Suprapubic skin (tissue), 4 donors: ENCODE measurements around the gene CEP170B. TPM values are rescaled to one million over a fixed set of nuclear protein-coding genes. Genes with fewer than 3 reads are reported as not detected.

ENCODE experiments used
- DNase-seq, 2 donors: peaks; one replicate each; pipeline ENCODE4 v3.0.0-alpha.2; 2019; ENCODE audit warnings: low spot score in 2 of 2
- H3K27ac ChIP-seq: fragments of 200-600 bp; sonication (generic); one replicate; pipeline ENCODE4 v1.5.1; 2019
- H3K27me3 ChIP-seq: fragments of 200-600 bp; sonication (generic); one replicate; pipeline ENCODE4 v1.5.1; 2019
- H3K36me3 ChIP-seq: fragments of 200-600 bp; sonication (generic); one replicate; pipeline ENCODE4 v1.5.1; 2019
- H3K4me1 ChIP-seq: fragments of 200-600 bp; sonication (generic); one replicate; pipeline ENCODE4 v1.5.1; 2019
- H3K4me3 ChIP-seq: fragments of 200-600 bp; sonication (generic); one replicate; pipeline ENCODE4 v1.5.1; 2019; ENCODE audit warnings: mild to moderate bottlenecking
- H3K9me3 ChIP-seq: fragments of 200-600 bp; sonication (generic); one replicate; pipeline ENCODE4 v1.5.1; 2019
- EP300 ChIP-seq: sonication (generic); formaldehyde crosslinking; IDR thresholded peaks from one replicate; pipeline ENCODE4 v1.6.1; 2017; ENCODE audit warnings: antibody characterized with exemption
- POLR2A ChIP-seq, 2 donors: fragments of 450-650 bp; IDR thresholded peaks; one replicate each; pipeline ENCODE4 v1.6.1; 2017; ENCODE audit warnings: antibody characterized with exemption in 2 of 2, mild to moderate bottlenecking in 2 of 2, moderate library complexity in 2 of 2
- POLR2AphosphoS5 ChIP-seq, 3 donors: sonication (generic); formaldehyde crosslinking; IDR thresholded peaks; one replicate each; pipeline ENCODE4 v1.6.1; 2017; ENCODE audit warnings: antibody characterized with exemption in 3 of 3
- WGBS: methylation state at CpG from one replicate; pipeline ENCODE4 v1.1.5; 2018; 5-methylcytosine and 5-hydroxymethylcytosine counted together
- total RNA-seq, 4 donors: library from RNA; depleted of rRNA; stranded (reverse); fragments of >200 nt; gene quantifications; one replicate each; pipeline ENCODE4 v1.1.0, GENCODE V29; 2016
- TF ChIP-seq, protein P1 (sequence below), 2 donors: fragments of 200-600 bp in 1 of 2; fragments of 450-650 bp in 1 of 2; sonication (generic) in 1 of 2; IDR thresholded peaks; one replicate each; pipeline ENCODE4 v1.5.1; 2016 to 2019; ENCODE audit warnings: antibody characterized with exemption in 2 of 2, mild to moderate bottlenecking in 1 of 2, moderate library complexity in 1 of 2

Gene CEP170B
- total RNA-seq, 4 donors from 2014 or later, result 53.3 to 70.1 (median 60.4) TPM

GRCh38 chr14:104893435-104894207 lies 28.6 kb downstream of the CEP170B start:
- TF ChIP-seq POLR2AphosphoS5 (IDR thresholded peaks at IDR 0.05) (no peak), EP300 (no peak), POLR2A (IDR thresholded peaks at IDR 0.05) (no peak)
- TF ChIP-seq, protein P1, sequence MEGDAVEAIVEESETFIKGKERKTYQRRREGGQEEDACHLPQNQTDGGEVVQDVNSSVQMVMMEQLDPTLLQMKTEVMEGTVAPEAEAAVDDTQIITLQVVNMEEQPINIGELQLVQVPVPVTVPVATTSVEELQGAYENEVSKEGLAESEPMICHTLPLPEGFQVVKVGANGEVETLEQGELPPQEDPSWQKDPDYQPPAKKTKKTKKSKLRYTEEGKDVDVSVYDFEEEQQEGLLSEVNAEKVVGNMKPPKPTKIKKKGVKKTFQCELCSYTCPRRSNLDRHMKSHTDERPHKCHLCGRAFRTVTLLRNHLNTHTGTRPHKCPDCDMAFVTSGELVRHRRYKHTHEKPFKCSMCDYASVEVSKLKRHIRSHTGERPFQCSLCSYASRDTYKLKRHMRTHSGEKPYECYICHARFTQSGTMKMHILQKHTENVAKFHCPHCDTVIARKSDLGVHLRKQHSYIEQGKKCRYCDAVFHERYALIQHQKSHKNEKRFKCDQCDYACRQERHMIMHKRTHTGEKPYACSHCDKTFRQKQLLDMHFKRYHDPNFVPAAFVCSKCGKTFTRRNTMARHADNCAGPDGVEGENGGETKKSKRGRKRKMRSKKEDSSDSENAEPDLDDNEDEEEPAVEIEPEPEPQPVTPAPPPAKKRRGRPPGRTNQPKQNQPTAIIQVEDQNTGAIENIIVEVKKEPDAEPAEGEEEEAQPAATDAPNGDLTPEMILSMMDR (IDR thresholded peaks at IDR 0.05), result no peak
- Histone ChIP-seq H3K27me3 (no peaks in the 10 kb centered on the region), H3K9me3 (no peaks in the 10 kb centered on the region), H3K27ac (no peak overlapping the region), H3K36me3 (peaks cover 23% of the 10 kb centered on the region), H3K4me3 (no peak overlapping the region), H3K4me1 (peaks cover 19% of the 10 kb centered on the region)
- 73% methylated on average over 30 of the region's 39 CpGs for WGBS
- peak; percentile 65 to 76 for DNase-seq

DNA sequence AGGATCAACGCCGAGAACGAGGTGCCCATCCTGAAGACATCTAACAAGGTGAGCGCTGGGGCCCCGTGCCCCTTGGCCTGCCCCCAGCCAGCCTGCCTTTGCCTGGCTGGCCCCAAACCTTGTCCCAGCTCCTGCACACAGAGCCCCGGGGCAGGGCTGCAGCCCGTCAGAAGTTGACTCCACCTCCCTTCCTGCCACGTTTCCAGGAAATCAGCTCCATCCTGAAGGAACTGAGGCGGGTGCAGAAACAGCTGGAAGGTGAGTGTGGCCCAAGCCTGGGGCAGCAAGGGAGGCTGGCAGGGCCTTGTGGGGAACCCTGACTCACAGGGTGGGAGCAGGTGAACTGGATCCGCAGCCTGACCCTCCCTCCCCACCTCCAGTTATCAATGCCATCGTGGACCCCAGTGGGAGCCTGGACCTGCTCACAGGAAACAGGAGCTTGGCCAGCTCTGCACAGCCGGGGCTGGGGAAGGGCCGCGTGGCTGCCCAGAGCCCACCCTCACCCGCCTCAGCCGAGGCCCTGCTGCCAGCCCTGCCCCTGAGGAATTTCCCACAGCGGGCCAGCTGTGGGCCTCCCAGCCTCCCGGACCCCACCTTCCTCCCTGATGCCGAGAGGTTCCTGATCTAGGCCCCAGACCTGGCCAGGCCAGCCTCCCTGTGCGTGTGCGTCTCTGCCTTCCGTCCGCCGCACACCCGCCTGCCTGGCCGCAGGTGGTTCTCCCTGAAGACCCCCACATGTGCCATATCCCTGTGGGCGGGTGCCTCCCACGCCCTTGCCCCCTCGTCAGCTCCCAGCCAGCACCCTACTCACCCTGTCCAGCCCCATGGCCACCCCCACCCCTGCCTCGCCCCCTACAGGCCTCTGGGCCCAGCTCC lies 29.5 kb downstream of the CEP170B start:
- Histone ChIP-seq H3K27me3 (no peaks in the 10 kb centered on the region), H3K36me3 (peaks cover 17% of the 10 kb centered on the region), H3K4me3 (no peak overlapping the region), H3K4me1 (peaks cover 19% of the 10 kb centered on the region), H3K9me3 (no peaks in the 10 kb centered on the region), H3K27ac (no peak overlapping the region)
- WGBS, result 77% methylated on average over 19 of the region's 30 CpGs
- DNase-seq, result peak in 1 of 2 donors; percentile 75
- TF ChIP-seq, protein P1 (IDR thresholded peaks at IDR 0.05), result no peak

DNA sequence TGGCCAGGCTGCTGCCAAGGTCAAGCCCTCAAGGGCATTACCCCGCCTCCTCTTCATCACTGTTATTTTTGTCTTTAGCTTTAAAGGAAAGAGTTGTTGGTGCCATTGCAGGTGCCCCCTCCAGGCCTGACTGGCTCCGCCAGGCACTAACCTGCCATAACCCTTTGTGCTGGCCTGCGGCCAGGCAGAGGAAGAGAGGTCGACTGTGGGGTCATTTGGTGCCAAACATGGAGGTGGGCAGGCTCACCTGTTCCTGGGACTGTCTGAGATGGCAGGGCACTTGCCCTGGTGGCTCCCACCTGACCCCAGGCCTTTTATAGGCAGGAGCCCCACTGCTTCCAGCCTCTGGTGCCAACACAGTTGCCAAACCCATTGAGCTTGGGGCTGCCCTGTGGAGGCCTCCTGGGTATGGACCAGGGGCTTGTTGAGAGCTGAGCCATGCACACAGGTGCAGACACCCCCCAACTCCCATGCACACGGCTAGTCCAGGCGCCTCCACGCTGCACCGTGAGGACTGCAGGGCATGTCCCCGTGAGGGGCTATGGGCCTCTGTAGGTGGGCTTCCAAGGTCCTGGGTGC lies 30.2 kb downstream of the CEP170B start:
- peaks cover 19% of the 10 kb centered on the region for H3K4me1 ChIP-seq
- no peaks in the 10 kb centered on the region for H3K9me3 ChIP-seq
- H3K4me3 ChIP-seq, result no peak overlapping the region
- H3K36me3 ChIP-seq, result peaks cover 17% of the 10 kb centered on the region
- DNase-seq, result no peak
- 55% methylated on average over 4 of the region's 9 CpGs for WGBS
- no peaks in the 10 kb centered on the region for H3K27me3 ChIP-seq
- no peak overlapping the region for H3K27ac ChIP-seq
- TF ChIP-seq POLR2A (IDR thresholded peaks at IDR 0.05) (no peak), POLR2AphosphoS5 (IDR thresholded peaks at IDR 0.05) (no peak), EP300 (no peak)
- TF ChIP-seq, protein P1 (IDR thresholded peaks at IDR 0.05), result no peak

- TF ChIP-seq POLR2AphosphoS5 (IDR thresholded peaks at IDR 0.05) (no peak), EP300 (no peak), POLR2A (IDR thresholded peaks at IDR 0.05) (no peak)
- TF ChIP-seq, protein P1 (IDR thresholded peaks at IDR 0.05), result no peak
- no peaks in the 10 kb centered on the region for H3K9me3 ChIP-seq
- peaks cover 17% of the 10 kb centered on the region for H3K36me3 ChIP-seq
- H3K27me3 ChIP-seq, result no peaks in the 10 kb centered on the region
- DNase-seq, result peak; percentile 63 to 75
- no peak overlapping the region for H3K4me3 ChIP-seq
- no peak overlapping the region for H3K27ac ChIP-seq
- H3K4me1 ChIP-seq, result peaks cover 19% of the 10 kb centered on the region
- 44% methylated on average over 19 of the region's 34 CpGs for WGBS
Observed at GRCh38 chr14:104895786-104896661, 31.0 kb downstream of the CEP170B start.
